Left ventricle myocardium inferior (tissue), 1 donor: ENCODE measurements around the gene MARCHF6. TPM values are rescaled to one million over a fixed set of nuclear protein-coding genes. Genes with fewer than 3 reads are reported as not detected.

ENCODE experiments used
- DNase-seq: peaks from one replicate; pipeline ENCODE4 v3.0.0-alpha.2; 2020
- H3K27ac ChIP-seq: fragments of 200-600 bp; replicated peaks from 2 replicates; pipeline ENCODE4 v1.8.0; 2021
- H3K27me3 ChIP-seq: fragments of 200-600 bp; 2 replicates; pipeline ENCODE4 v1.8.0; 2021; ENCODE audit warnings: low read depth
- H3K36me3 ChIP-seq: fragments of 200-600 bp; 2 replicates; pipeline ENCODE4 v1.8.0; 2021
- H3K4me1 ChIP-seq: fragments of 200-600 bp; 2 replicates; pipeline ENCODE4 v1.8.0; 2021
- H3K4me3 ChIP-seq: fragments of 200-600 bp; 2 replicates; pipeline ENCODE4 v1.8.0; 2021; ENCODE audit warnings: mild to moderate bottlenecking, moderate library complexity
- H3K9me3 ChIP-seq: fragments of 200-600 bp; replicated peaks from 2 replicates; pipeline ENCODE4 v1.8.0; 2021
- CTCF ChIP-seq: fragments of 200-600 bp; IDR thresholded peaks from 2 replicates; pipeline ENCODE4 v1.8.0; 2021; ENCODE audit warnings: antibody characterized with exemption, mild to moderate bottlenecking, borderline replicate concordance
- intact Hi-C: fragments of 100-400 bp; cut with micrococcal nuclease; formaldehyde crosslinking; loops from one replicate; pipeline ENCODE4 v1.11.0; 2022
- total RNA-seq: library from RNA; stranded (reverse); fragmentation: NEBNext Ultra II Directional; extraction: Animal tissue kit (Norgen Biotek cat#: 25700); gene quantifications from one replicate; pipeline ENCODE4 v1.2.1, GENCODE V29; 2021
- donor health status: DM: no; HTN: yes; CAD: no; lungs with severe emphysema.

Gene MARCHF6
- total RNA-seq, 1 donor from 2014 or later, result 162 TPM

- no peak overlapping the region for H3K27ac ChIP-seq
- H3K4me1 ChIP-seq, result peaks cover 17% of the 10 kb centered on the region
- no peaks in the 10 kb centered on the region for H3K27me3 ChIP-seq
- DNase-seq, result no peak
- intact Hi-C loops, result no loop called here
- H3K9me3 ChIP-seq, result no peaks in the 10 kb centered on the region
- no peak for TF ChIP-seq CTCF
- H3K4me3 ChIP-seq, result no peak overlapping the region
- H3K36me3 ChIP-seq, result no peaks in the 10 kb centered on the region
Observed at GRCh38 chr5:10320793-10321192, 32.7 kb upstream of the MARCHF6 start.

- Histone ChIP-seq H3K9me3 (no peaks in the 10 kb centered on the region), H3K27ac (no peak overlapping the region), H3K4me3 (no peak overlapping the region), H3K36me3 (no peaks in the 10 kb centered on the region), H3K4me1 (peaks cover 17% of the 10 kb centered on the region), H3K27me3 (no peaks in the 10 kb centered on the region)
- intact Hi-C loops, result no loop called here
- no peak for TF ChIP-seq CTCF
- no peak for DNase-seq
Observed at GRCh38 chr5:10321882-10322281, 31.6 kb upstream of the MARCHF6 start.

- Histone ChIP-seq H3K9me3 (no peaks in the 10 kb centered on the region), H3K4me1 (peaks cover 17% of the 10 kb centered on the region), H3K36me3 (no peaks in the 10 kb centered on the region), H3K27me3 (no peaks in the 10 kb centered on the region), H3K4me3 (no peak overlapping the region), H3K27ac (peak overlapping the region; percentile 83)
- no peak for TF ChIP-seq CTCF
- intact Hi-C loops, result no loop called here
- DNase-seq, result no peak
Observed at GRCh38 chr5:10323588-10324488, 29.7 kb upstream of the MARCHF6 start.

- Histone ChIP-seq H3K27ac (peak overlapping the region; percentile 83), H3K4me3 (no peak overlapping the region), H3K4me1 (peaks cover 26% of the 10 kb centered on the region), H3K36me3 (no peaks in the 10 kb centered on the region), H3K9me3 (no peaks in the 10 kb centered on the region), H3K27me3 (no peaks in the 10 kb centered on the region)
- no peak for TF ChIP-seq CTCF
- intact Hi-C loops, result no loop called here
- DNase-seq, result no peak
Observed at GRCh38 chr5:10324518-10325370, 28.8 kb upstream of the MARCHF6 start.

GRCh38 chr5:10328323-10328722 is 25.2 kb upstream of the MARCHF6 start:
- no peak for TF ChIP-seq CTCF
- intact Hi-C loops, result no loop called here
- peaks cover 62% of the 10 kb centered on the region for H3K4me1 ChIP-seq

More at GRCh38 chr5:10328323-10328722, 25.2 kb upstream of the MARCHF6 start:
- Histone ChIP-seq H3K36me3 (no peaks in the 10 kb centered on the region), H3K4me3 (no peak overlapping the region), H3K27me3 (peaks cover 6% of the 10 kb centered on the region), H3K9me3 (no peaks in the 10 kb centered on the region), H3K27ac (peak overlapping the region; percentile 82)
- DNase-seq, result no peak
